ENCODE measurements around the gene TRMT61B.

The TRMT61B gene

GRCh38 chr2:28894470-28895188 is 24.5 kb upstream of the TRMT61B start, which contains the start of gene WDR43 (continued):
- TF ChIP-seq ZNF341 (tag by site-specific recombination; IDR thresholded peaks at IDR 0.05; ENCODE audit: low read depth) (peak; percentile 65), KLF16 (tag by site-specific recombination; IDR thresholded peaks at IDR 0.05) (0 out of 2 replicates have a peak, but pooled peaks have one; percentile 8), SCRT1 (tag by site-specific recombination; IDR thresholded peaks at IDR 0.05; ENCODE audit: borderline replicate concordance) (no peak), ZNF366 (tag by site-specific recombination; conservative IDR thresholded peaks at IDR 0.05) (0 out of 2 replicates have a peak, but pooled peaks have one; percentile 23), KLF17 (tag by site-specific recombination; IDR thresholded peaks at IDR 0.05) (peak; percentile 70; the same call in 1 of the 2 replicates), GLIS1 (tag by site-specific recombination; IDR thresholded peaks at IDR 0.05) (peak; percentile 91), ZXDB (tag by site-specific recombination; IDR thresholded peaks at IDR 0.05) (peak; percentile 78; the same call in 1 of the 2 replicates), ZNF76 (tag by site-specific recombination; IDR thresholded peaks at IDR 0.05; ENCODE audit: borderline replicate concordance, low read depth) (peak; percentile 80; the same call in 1 of the 2 replicates), ZBTB6 (tag by site-specific recombination; IDR thresholded peaks at IDR 0.05) (no peak), ZNF596 (tag by site-specific recombination; IDR thresholded peaks at IDR 0.05) (no peak), ZNF580 (tag by site-specific recombination; IDR thresholded peaks at IDR 0.05) (0 out of 2 replicates have a peak, but pooled peaks have one; percentile 1), ZBTB17 (tag by site-specific recombination; IDR thresholded peaks at IDR 0.05) (peak; percentile 90), ZNF660 (tag by site-specific recombination; IDR thresholded peaks at IDR 0.05) (0 out of 2 replicates have a peak, but pooled peaks have one; percentile 15), ZBTB20 (tag by site-specific recombination; IDR thresholded peaks at IDR 0.05) (no peak), KLF1 (tag by site-specific recombination; IDR thresholded peaks at IDR 0.05) (peak; percentile 91)

GRCh38 chr2:28893488-28893887 is 23.4 kb upstream of the TRMT61B start:
- ChIA-PET POLR2A (interaction anchor here (0.6 to 1.7 kb wide), 3 partner anchors 12 to 123 kb away, joined by 3 to 7 read pairs (median 4); partner anchors contain the start of gene TRMT61B), CTCF (no interaction called here)
- Histone ChIP-seq H3K9me3 (ENCODE audit: control insufficient read depth, insufficient read depth, low read depth, low read length) (no peaks in the 10 kb centered on the region), H3K4me1 (ENCODE audit: control insufficient read depth, insufficient read depth, low read length) (peaks cover 10% of the 10 kb centered on the region), H3K36me3 (ENCODE audit: control insufficient read depth in 2 of 2, insufficient read depth in 1 of 2, low read length in 2 of 2) (peaks cover 0 to 8% of the 10 kb centered on the region in 2 experiments; a peak in 1 of 3 replicates), H3K4me3 (ENCODE audit: low read depth, low read length) (no peak overlapping the region), H3K27ac (ENCODE audit: extremely low read depth, low read depth, low read length) (no peak overlapping the region)
- TF ChIP-seq ZNF548 (tag by site-specific recombination; IDR thresholded peaks at IDR 0.05) (no peak), ZNF140 (tag by site-specific recombination; IDR thresholded peaks at IDR 0.05) (no peak), KLF9 (tag by site-specific recombination; IDR thresholded peaks at IDR 0.05; ENCODE audit: low read depth) (no peak)

GRCh38 chr2:28880193-28880592 is 10.1 kb upstream of the TRMT61B start:
- H3K4me1 ChIP-seq (ENCODE audit: control insufficient read depth, insufficient read depth, low read length), result no peaks in the 10 kb centered on the region
- ChIA-PET POLR2A (no interaction called here), CTCF (no interaction called here)
- H3K4me3 ChIP-seq (ENCODE audit: low read depth, low read length), result no peak overlapping the region
- TF ChIP-seq ZBTB7A (tag by site-specific recombination; IDR thresholded peaks at IDR 0.05; ENCODE audit: low read depth) (no peak), ZNF518A (tag by site-specific recombination; conservative IDR thresholded peaks at IDR 0.05; ENCODE audit: low read depth) (no peak), ZNF473 (tag by site-specific recombination; IDR thresholded peaks at IDR 0.05) (no peak), PRDM1 (tag by site-specific recombination; IDR thresholded peaks at IDR 0.05) (peak; percentile 48; the same call in 1 of the 2 replicates)
- H3K27ac ChIP-seq (ENCODE audit: extremely low read depth, low read depth, low read length), result no peak overlapping the region
- H3K9me3 ChIP-seq (ENCODE audit: control insufficient read depth, insufficient read depth, low read depth, low read length), result no peaks in the 10 kb centered on the region
- no peaks in the 10 kb centered on the region for H3K36me3 ChIP-seq (ENCODE audit: control insufficient read depth in 2 of 2, insufficient read depth in 1 of 2, low read length in 2 of 2)

All from HEK293 (cell line).